GM23338 (cell line): ENCODE data around the gene SAMD11. TPM values are rescaled to one million over a fixed set of nuclear protein-coding genes. Genes with fewer than 3 reads are reported as not detected.
"Not testable (repeated sequence)": the region's sequence is repeated elsewhere in the genome, so short reads cannot be mapped to it uniquely, and the experiment has no call there.

Experiments
- ATAC-seq: fragments of 200-7000 bp; cut with Tn5 transposase; 3 replicates; pipeline ENCODE4 v1.9.1; 2020
- DNase-seq: peaks from one replicate; pipeline ENCODE4 v3.0.0-alpha.2; 2015; ENCODE audit warnings: low spot score
- H2AFZ ChIP-seq: fragments of 200-600 bp; sonication (generic); 2 replicates; pipeline ENCODE4 v1.8.0; 2016; ENCODE audit warnings: antibody characterized with exemption, mild to moderate bottlenecking, moderate library complexity
- H3F3A ChIP-seq: fragments of 200-600 bp; sonication (generic); replicated peaks from 2 replicates; pipeline ENCODE4 v1.8.0; 2017; ENCODE audit warnings: antibody characterized with exemption, mixed run types, low read depth
- H3K27ac ChIP-seq: fragments of 200-600 bp; sonication (generic); 2 replicates; pipeline ENCODE4 v1.6.1; 2016; ENCODE audit warnings: low read depth
- H3K27me3 ChIP-seq: fragments of 200-600 bp; sonication (generic); 2 replicates; pipeline ENCODE4 v1.8.0; 2016; ENCODE audit warnings: mild to moderate bottlenecking, mixed run types, moderate library complexity; ENCODE audit not compliant: insufficient read depth
- H3K36me3 ChIP-seq: fragments of 200-600 bp; sonication (generic); 2 replicates; pipeline ENCODE4 v1.8.0; 2016; ENCODE audit warnings: mild to moderate bottlenecking; ENCODE audit not compliant: insufficient read depth
- H3K4me1 ChIP-seq: fragments of 200-600 bp; sonication (generic); 2 replicates; pipeline ENCODE4 v1.8.0; 2016; ENCODE audit warnings: mild to moderate bottlenecking, moderate library complexity; ENCODE audit not compliant: insufficient read depth
- H3K4me2 ChIP-seq: fragments of 200-600 bp; sonication (generic); 2 replicates; pipeline ENCODE4 v1.7.1; 2017; ENCODE audit warnings: mixed run types
- H3K4me3 ChIP-seq: fragments of 200-600 bp; sonication (generic); 2 replicates; pipeline ENCODE4 v1.6.1; 2016; ENCODE audit warnings: mixed run types
- H3K79me2 ChIP-seq: fragments of 200-600 bp; sonication (generic); replicated peaks from 2 replicates; pipeline ENCODE4 v1.8.0; 2017; ENCODE audit warnings: mild to moderate bottlenecking; ENCODE audit not compliant: insufficient read depth
- H3K9me2 ChIP-seq: fragments of 200-600 bp; sonication (generic); 2 replicates; pipeline ENCODE4 v1.8.0; 2017; ENCODE audit not compliant: insufficient read depth
- H4K20me1 ChIP-seq: fragments of 200-600 bp; sonication (generic); replicated peaks from 2 replicates; pipeline ENCODE4 v1.8.0; 2017; ENCODE audit warnings: mild to moderate bottlenecking; ENCODE audit not compliant: insufficient read depth
- H3K27ac Mint-ChIP-seq: 2 replicates; pipeline ENCODE4 v1.8.0; 2020; ENCODE audit warnings: inconsistent platforms, mild to moderate bottlenecking, moderate library complexity, mixed read lengths
- H3K27me3 Mint-ChIP-seq: 3 replicates; pipeline ENCODE4 v1.8.0; 2022; ENCODE audit warnings: low read depth, mild to moderate bottlenecking, moderate library complexity, mixed read lengths, inconsistent platforms; ENCODE audit not compliant: insufficient read depth, poor library complexity
- H3K36me3 Mint-ChIP-seq: 3 replicates; pipeline ENCODE4 v1.8.0; 2021; ENCODE audit warnings: low read depth, mild to moderate bottlenecking, inconsistent platforms, moderate library complexity, mixed read lengths
- H3K4me1 Mint-ChIP-seq: 3 replicates; pipeline ENCODE4 v1.8.0; 2020; ENCODE audit warnings: mild to moderate bottlenecking, inconsistent platforms, mixed read lengths
- H3K4me3 Mint-ChIP-seq: 3 replicates; pipeline ENCODE4 v1.8.0; 2021; ENCODE audit warnings: moderate library complexity, mild to moderate bottlenecking, inconsistent platforms, mixed read lengths
- H3K9me3 Mint-ChIP-seq: 3 replicates; pipeline ENCODE4 v1.8.0; 2020; ENCODE audit warnings: moderate library complexity, mild to moderate bottlenecking, inconsistent platforms, mixed read lengths
- CTCF ChIP-seq, 2 experiments: fragments of 200-600 bp in 1 of 2; sonication (generic) in 1 of 2; conservative IDR thresholded peaks; 2 replicates each; pipeline versions ENCODE4 v1.5.1 to v1.6.1; 2016 to 2017; ENCODE audit warnings: antibody characterized with exemption in 2 of 2, low read depth in 2 of 2, mild to moderate bottlenecking in 2 of 2, moderate library complexity in 1 of 2
- EZH2 ChIP-seq: fragments of 200-600 bp; sonication (generic); IDR thresholded peaks from one replicate; pipeline ENCODE4 v1.8.0; 2017; ENCODE audit warnings: antibody characterized with exemption, mild to moderate bottlenecking, low read depth; ENCODE audit not compliant: unreplicated experiment
- EZH2phosphoT487 ChIP-seq: fragments of 200-600 bp; sonication (generic); IDR thresholded peaks from one replicate; pipeline ENCODE4 v1.8.1; 2018; ENCODE audit warnings: antibody characterized with exemption; ENCODE audit not compliant: unreplicated experiment
- JUNB ChIP-seq: IDR thresholded peaks from one replicate; pipeline ENCODE4 v1.6.1; 2016; ENCODE audit warnings: antibody characterized with exemption; ENCODE audit not compliant: unreplicated experiment
- STAT1 ChIP-seq: IDR thresholded peaks from one replicate; pipeline ENCODE4 v1.6.1; 2016; ENCODE audit warnings: antibody characterized with exemption; ENCODE audit not compliant: unreplicated experiment
- ZNF114 ChIP-seq: fragments of 250-450 bp; sonication (Bioruptor Pico); IDR thresholded peaks from 2 replicates; pipeline ENCODE4 v1.5.0; 2020; ENCODE audit warnings: mild to moderate bottlenecking, moderate library complexity
- ZNF331 ChIP-seq: fragments of 250-450 bp; sonication (Bioruptor Pico); IDR thresholded peaks from 2 replicates; pipeline ENCODE4 v1.5.0; 2020; ENCODE audit warnings: low read depth, mild to moderate bottlenecking, moderate library complexity
- polyA plus RNA-seq: library from polyadenylated mRNA; unstranded; fragments of >200 nt; fragmentation: Nextera tagmentation; extraction: Ambion mirVana; gene quantifications from 2 replicates; pipeline ENCODE4 v1.2.1, GENCODE V29; 2016
- total RNA-seq: library from RNA; depleted of rRNA; stranded (reverse); fragments of >200 nt; shearing (Covaris generic); gene quantifications from 2 replicates; pipeline ENCODE4 v1.2.3, GENCODE V29; 2014
- TF ChIP-seq, protein P1 (sequence below): IDR thresholded peaks from 2 replicates; pipeline ENCODE4 v1.6.1; 2016; ENCODE audit warnings: antibody characterized with exemption

The SAMD11 gene
- total and polyA plus RNA-seq, 2 experiments from 2014 or later: 0.14 to 0.40 TPM

GRCh38 chr1:988061-988460 lies 64.3 kb downstream of the SAMD11 start:
- H3K4me1 ChIP-seq, H3K36me3 Mint-ChIP-seq, H4K20me1 ChIP-seq, H3K36me3 ChIP-seq, H3K4me2 ChIP-seq, H3K4me3 Mint-ChIP-seq, H3K9me2 ChIP-seq, H3K4me3 ChIP-seq, H3K79me2 ChIP-seq, H3K27ac Mint-ChIP-seq, ATAC-seq, H3K4me1 Mint-ChIP-seq, DNase-seq, H3F3A ChIP-seq, H2AFZ ChIP-seq, H3K27ac ChIP-seq: not testable (repeated sequence)
- peaks cover 89% of the 10 kb centered on the region for H3K27me3 ChIP-seq
- H3K27me3 Mint-ChIP-seq: peaks cover 69% of the 10 kb centered on the region
- H3K9me3 Mint-ChIP-seq: peaks cover 19% of the 10 kb centered on the region

DNA sequence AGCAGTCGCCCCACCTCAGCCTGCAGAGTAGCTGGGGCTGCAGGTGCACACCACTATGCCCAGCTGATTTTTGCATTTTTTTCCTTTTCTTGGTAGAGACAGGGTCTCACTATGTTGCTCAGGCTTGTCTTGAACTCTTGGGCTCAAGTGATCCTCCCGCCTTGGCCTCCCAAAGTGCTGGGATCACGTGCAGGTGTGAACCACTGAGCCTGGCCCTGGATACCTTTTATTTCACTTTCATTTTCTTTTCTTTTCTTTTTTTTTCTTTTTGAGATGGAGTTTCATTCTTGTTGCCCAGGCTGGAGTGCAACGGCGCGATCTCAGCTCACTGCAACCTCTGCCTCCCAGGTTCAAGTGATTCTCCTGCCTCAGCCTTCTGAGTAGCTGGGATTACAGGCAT lies 67.6 kb downstream of the SAMD11 start:
- not testable (repeated sequence) for ATAC-seq, H3K9me2 ChIP-seq, H3K36me3 Mint-ChIP-seq, H3K4me1 Mint-ChIP-seq, H3F3A ChIP-seq, DNase-seq, H3K4me3 ChIP-seq, H3K4me3 Mint-ChIP-seq, H3K79me2 ChIP-seq, H4K20me1 ChIP-seq, H3K27ac Mint-ChIP-seq, H3K36me3 ChIP-seq, H2AFZ ChIP-seq, H3K27ac ChIP-seq, H3K4me2 ChIP-seq, H3K4me1 ChIP-seq
- Mint-ChIP-seq H3K9me3 (peaks cover 21% of the 10 kb centered on the region), H3K27me3 (peaks cover 73% of the 10 kb centered on the region)
- peaks cover 93% of the 10 kb centered on the region for H3K27me3 ChIP-seq

- H3K27me3 ChIP-seq: peaks cover 92% of the 10 kb centered on the region
Measured at GRCh38 chr1:991895-992294, 68.2 kb downstream of the SAMD11 start.

GRCh38 chr1:992362-992761 lies 68.6 kb downstream of the SAMD11 start:
- no peaks in the 10 kb centered on the region for H3K79me2 ChIP-seq
- no peak for ATAC-seq
- H3K27me3 ChIP-seq: peaks cover 93% of the 10 kb centered on the region
- TF ChIP-seq CTCF (conservative IDR thresholded peaks at IDR 0.05; ENCODE audit: low read depth in 2 of 2) (no peak), EZH2phosphoT487 (no peak), JUNB (no peak), EZH2 (no peak), ZNF114 (CRISPR knock-in tag) (no peak), STAT1 (no peak)

More at GRCh38 chr1:991895-992294, 68.2 kb downstream of the SAMD11 start:
- DNase-seq (no peak), ATAC-seq (no peak)
- no peaks in the 10 kb centered on the region for H3K36me3 ChIP-seq
- H3K79me2 ChIP-seq: no peaks in the 10 kb centered on the region
- Mint-ChIP-seq H3K4me1 (peaks cover 3% of the 10 kb centered on the region), H3K27me3 (peaks cover 72% of the 10 kb centered on the region), H3K36me3 (peaks cover 4% of the 10 kb centered on the region), H3K4me3 (no peak overlapping the region), H3K27ac (no peak overlapping the region), H3K9me3 (peaks cover 21% of the 10 kb centered on the region)
- TF ChIP-seq EZH2 (no peak), ZNF331 (CRISPR knock-in tag) (no peak)
- TF ChIP-seq, protein P1, sequence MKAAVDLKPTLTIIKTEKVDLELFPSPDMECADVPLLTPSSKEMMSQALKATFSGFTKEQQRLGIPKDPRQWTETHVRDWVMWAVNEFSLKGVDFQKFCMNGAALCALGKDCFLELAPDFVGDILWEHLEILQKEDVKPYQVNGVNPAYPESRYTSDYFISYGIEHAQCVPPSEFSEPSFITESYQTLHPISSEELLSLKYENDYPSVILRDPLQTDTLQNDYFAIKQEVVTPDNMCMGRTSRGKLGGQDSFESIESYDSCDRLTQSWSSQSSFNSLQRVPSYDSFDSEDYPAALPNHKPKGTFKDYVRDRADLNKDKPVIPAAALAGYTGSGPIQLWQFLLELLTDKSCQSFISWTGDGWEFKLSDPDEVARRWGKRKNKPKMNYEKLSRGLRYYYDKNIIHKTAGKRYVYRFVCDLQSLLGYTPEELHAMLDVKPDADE: no peak
- H4K20me1 ChIP-seq: no peaks in the 10 kb centered on the region
- H2AFZ ChIP-seq: no peak overlapping the region
- H3F3A ChIP-seq: 0 out of 2 replicates have a peak, but pooled peaks cover under 1% of the 10 kb centered on the region
- H3K27ac ChIP-seq: no peak overlapping the region
- no peak overlapping the region for H3K4me2 ChIP-seq
- H3K9me2 ChIP-seq: no peaks in the 10 kb centered on the region
- H3K4me3 ChIP-seq: no peak overlapping the region
- no peaks in the 10 kb centered on the region; the same call in 1 of the 2 replicates for H3K4me1 ChIP-seq

More at GRCh38 chr1:992362-992761, 68.6 kb downstream of the SAMD11 start:
- H3K4me3 ChIP-seq: no peak overlapping the region
- H3K27ac ChIP-seq: no peak overlapping the region
- no peaks in the 10 kb centered on the region for H3K9me2 ChIP-seq
- no peak for DNase-seq
- peaks cover 4% of the 10 kb centered on the region for H3K36me3 Mint-ChIP-seq
- 0 out of 2 replicates have a peak, but pooled peaks cover 2% of the 10 kb centered on the region for H3F3A ChIP-seq
- H3K4me3 Mint-ChIP-seq: no peak overlapping the region
- H2AFZ ChIP-seq: no peak overlapping the region
- peaks cover 21% of the 10 kb centered on the region for H3K9me3 Mint-ChIP-seq
- H3K36me3 ChIP-seq: no peaks in the 10 kb centered on the region
- H3K4me1 Mint-ChIP-seq: peaks cover 3% of the 10 kb centered on the region
- no peak overlapping the region for H3K4me2 ChIP-seq
- H3K4me1 ChIP-seq: peaks cover 5% of the 10 kb centered on the region
- peaks cover 77% of the 10 kb centered on the region for H3K27me3 Mint-ChIP-seq
- no peaks in the 10 kb centered on the region for H4K20me1 ChIP-seq
- no peak overlapping the region for H3K27ac Mint-ChIP-seq
